Activated naive CD4-positive, alpha-beta T cell treated with Interleukin-2 at 50 U/mL for 16 hours (primary cell): Measurements from ENCODE around the gene MTHFSD.
"Not testable (repeated sequence)": the region's sequence is repeated elsewhere in the genome, so short reads cannot be mapped to it uniquely, and the experiment has no call there.

Experiments
- DNase-seq: peaks from one replicate; pipeline ENCODE4 v3.0.0-alpha.2; 2020

The MTHFSD gene, protein sequence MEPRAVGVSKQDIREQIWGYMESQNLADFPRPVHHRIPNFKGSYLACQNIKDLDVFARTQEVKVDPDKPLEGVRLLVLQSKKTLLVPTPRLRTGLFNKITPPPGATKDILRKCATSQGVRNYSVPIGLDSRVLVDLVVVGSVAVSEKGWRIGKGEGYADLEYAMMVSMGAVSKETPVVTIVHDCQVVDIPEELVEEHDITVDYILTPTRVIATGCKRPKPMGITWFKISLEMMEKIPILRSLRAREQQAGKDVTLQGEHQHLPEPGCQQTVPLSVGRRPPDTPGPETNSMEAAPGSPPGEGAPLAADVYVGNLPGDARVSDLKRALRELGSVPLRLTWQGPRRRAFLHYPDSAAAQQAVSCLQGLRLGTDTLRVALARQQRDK

DNA sequence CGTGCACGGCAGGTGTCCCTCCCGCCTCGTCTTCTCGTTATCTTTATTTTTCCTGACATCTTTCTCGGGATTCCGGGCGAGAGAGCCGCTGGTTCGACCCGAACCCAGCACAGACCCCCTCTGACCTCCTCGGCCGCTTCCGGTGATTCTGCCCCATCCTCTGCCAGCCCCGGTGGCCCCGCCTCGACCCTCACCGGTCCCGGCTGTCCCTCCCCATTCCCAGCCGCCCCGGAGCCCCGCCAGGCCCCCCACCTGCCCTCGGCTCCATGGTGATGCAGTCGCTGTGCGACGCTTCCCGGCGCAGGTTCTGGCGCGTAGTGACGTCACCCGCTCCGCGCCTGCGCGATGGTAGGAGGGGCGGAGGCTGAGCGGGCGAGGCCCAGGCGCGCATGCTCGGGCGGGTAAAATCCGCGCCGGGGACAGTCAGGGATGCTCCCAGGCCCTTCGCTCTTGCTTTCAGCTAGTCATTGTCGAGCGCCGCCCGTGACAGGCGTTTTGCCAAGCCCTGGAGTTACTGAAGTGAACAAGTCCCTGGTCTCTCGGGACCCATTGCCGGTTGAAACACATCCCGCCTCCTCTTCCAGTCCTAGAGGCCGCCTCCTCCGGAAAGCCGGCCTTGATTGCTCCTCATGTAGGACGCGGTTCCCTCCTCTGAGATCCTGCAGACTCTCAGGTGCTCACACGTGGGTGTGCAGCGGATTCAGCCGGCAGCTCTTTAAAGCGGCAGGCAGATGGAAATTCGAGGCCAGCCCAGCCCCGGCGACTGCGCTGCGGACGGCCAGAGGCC is at the start of gene MTHFSD:
Gene MTHFSD, minus strand, starts transcription at position 319 of the 787 bp plus-strand sequence. Its CDS starts 51 bp downstream, at position 268.
- DNase-seq = peak; percentile 96

DNA sequence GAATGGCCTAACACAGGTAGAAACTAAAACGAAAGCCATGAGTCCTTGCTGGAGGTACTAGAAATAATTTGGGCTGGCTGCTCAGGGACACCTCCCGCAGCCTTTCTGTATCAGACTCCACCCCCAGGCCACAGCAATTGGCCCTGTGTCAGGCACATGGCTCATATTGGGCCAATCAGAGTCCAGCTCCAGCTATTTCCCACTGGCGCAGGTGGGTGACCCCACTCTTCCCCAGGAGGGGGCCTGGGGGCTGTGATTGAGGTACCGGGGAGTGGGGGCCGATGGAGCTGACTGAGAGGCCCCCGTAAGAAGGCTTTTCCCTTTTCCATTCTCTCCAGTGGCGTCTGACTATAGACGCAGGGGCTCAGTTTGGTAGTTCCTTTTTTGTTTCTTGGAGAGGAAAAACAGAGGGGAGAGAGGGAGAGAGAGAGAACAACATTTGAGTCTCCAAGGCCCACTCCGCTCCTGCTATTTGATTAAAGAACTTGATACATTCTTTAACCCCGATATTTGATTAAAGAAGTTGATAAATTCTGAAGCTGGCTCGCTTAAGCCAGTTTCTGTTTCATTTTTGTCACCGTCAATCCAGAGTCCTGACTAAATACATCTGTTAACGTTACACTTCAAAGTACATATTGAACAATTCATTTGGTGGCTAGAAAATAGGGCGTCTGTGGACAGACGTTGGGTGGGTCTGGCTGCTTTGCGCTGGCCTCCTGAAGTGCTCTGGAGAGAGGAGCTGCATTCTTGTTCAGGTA is 49.6 kb upstream of the MTHFSD start:
- DNase-seq = peak; percentile 43

DNA sequence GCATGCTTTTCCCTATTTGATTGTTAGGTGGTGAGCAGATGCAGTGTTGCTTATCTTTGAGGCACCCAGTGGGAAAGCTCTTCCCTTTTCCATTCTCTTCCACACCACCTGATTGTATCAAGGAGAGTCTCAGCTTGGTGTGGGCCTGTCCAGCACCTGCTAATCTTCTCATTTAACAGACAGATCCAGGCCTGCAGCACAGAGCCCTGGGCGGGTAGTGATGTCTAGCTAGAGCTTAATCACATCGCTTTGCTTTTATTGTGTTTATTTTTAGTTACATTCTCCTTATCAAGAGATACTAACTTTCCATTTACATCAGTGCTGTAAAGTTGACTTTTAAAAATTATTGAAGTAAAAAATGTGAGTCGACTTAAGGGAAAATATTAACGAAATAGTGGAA is 47.5 kb upstream of the MTHFSD start:
- DNase-seq = no peak

DNA sequence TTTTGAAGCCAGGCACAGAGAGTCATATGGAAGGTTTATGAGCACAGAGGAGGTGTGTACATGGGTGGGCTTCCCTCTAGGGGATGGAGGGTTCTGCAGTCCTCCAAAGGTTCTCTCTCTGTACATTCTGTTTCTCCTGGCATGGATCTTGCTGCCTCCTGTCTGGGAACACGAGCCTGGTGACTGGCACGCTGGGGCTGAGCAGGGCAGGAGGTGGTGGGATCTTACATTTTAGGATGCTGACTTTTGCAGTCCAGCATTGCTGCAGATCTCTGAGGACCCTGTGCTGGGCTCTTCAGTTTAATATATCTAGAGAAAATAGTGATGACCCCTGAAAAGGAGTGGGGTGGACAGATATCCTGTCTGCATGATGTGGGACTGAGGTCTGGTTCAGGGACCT is 46.3 kb upstream of the MTHFSD start:
- no peak for DNase-seq

DNA sequence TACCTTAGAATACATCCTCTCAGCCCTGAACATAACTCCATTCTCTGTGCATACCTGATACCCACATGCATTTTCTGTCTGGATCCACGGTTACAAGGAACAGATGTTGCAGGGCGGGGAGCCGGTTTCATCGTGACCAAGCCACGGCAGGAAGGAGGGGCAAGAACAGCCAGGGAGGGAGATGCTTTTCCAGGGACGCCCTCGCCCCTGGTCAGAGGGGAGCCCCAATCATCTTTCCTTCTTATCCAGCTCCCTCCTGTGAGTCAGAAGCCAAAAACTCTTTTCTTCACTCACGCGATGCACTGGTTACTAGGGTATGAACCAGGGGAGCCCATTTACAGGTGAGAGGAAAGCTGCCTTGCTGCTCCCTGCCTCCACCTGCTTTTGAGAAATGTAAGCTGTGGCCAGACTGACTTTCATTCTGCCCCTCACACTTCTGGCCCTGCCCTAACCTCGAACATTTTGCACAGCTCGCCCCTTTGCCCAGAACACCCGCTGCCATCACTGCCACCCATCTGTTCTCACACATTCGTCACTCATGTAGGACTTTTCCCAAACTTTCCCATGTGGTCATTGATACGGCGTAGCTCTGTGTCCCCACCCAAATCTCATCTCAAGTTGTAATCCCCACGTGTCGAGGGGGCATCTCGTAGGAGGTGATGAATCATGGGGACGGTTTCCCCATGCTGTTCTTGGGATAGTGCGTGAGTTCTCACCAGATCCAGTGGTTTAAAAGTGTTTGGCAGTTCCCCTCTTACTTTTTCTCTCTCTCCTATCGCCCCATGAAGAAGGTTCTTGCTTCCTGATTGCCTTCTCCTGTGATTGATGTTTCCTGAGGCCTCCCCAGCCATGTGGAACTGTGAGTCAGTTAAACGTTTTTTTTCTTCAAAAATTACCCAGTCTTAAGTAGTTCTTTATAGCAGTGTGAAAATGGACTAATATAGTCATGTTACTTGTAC is 43.9 kb upstream of the MTHFSD start:
- no peak for DNase-seq

DNA sequence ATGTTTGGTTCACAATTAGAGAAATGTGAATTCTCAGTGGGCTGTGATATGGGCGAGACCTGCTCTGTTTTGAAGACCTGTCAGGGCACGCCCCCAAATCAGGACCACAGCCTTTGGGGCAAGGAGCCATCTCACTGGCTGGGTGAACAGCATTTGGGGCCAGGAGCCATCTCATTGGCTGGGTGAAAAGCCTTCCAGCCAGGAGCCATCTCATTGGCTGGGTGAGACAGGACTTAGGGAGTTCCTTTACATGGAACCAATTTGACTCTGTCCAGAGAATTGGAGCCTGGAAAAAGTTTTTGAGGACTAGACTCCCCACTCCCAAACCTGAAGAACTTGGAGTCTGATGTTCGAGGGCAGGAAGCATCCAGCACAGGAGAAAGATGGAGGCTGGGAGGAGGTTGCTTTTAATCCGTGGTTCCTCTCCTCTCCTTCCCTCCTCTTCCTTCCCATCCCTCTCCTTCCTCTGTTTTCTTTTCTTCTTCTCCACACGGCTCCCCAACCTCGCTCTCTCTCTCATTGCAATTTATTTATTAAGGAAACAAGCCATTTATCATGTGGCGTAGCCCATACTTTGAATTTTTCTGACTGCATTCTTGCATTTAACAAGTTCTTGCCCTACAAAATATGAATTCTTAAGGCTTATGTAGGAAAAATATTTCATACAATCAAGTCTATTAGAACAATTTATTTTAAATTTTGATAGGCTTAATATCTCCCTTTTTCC is 43.0 kb upstream of the MTHFSD start:
- DNase-seq = no peak

DNA sequence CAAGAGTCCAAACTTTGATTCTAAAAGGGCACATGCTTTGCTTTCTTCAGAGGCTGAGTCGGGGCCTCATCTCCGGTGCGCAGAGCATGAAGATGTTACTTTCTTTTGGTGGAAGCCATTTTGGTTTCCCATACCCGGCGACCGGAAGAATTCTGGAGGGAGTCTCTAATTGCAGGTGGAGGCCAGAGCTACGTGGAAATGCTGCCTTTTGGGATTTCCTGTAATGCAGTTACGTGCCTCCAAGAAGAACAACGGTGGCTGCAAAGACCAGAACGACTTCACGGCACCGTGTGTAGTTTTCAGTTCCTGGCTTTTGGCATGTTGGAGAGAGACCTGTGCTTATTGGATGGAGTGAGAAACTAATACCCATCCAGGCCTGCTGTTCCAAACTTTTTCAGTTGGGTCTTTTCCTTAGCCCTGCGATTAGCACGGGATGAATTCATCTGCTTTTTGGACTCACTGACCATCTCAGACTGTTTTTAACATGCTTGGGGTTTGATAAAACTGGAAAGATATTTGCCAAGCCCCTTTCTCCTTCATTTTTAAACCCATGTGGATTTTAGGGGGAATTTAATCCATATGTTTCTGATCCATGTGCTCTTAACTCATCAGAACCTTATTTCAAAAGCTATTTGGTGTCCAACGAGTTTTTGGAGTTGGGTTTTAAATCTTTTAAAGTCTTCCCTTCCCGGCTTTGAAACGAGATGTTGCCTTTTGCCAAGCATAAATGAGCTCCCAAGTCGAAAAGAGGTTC is 42.3 kb upstream of the MTHFSD start:
- DNase-seq = no peak

DNA sequence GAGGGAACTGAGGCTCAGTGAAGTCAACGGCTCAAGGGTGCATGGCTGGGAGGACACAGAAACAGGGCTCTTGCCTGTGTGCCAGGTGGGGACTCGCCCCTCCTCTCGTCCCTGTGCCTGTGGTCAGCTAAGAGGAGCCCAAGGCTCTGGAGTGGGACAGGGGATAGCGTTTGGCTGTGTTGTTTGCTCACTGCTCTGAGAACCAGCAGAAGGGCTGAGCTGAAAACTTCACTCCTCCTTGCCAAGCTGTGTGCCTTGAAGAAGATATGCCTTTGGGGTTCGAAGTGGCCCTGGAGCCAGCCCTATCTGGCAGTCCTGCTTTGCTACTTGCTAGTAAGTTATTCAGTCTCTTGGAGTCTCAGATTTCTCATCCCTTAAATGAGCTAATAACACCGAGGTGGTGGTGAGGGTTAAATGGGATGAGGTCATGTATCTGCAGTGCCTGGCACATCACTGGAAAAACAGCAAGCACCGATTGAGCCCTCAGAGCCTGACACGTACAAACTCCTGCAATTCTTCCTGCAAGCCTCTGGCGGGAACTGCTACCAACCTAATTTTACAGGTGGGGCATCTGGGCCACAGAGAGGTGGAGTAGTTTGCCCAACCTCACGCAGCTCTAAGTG is 41.1 kb upstream of the MTHFSD start:
- DNase-seq = no peak

DNA sequence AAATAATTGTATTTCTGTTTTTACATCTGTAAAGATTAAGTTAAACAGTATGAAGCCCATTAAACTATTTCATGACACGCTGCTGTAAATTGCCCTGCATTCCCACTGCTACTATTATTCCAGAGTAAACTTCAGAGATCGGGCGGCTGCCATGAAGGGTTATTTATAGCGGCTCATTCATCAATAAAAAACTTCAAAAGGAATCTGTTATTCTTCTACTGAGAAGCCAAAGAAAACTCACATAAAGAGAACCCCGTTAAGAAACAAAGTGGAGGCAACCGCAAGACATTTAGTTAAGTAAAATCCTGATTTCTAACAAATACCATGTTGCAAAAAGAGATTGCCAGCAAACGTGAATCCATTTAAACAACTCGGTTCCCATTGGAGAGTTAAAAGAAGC is 39.7 kb upstream of the MTHFSD start:
- DNase-seq = no peak

DNA sequence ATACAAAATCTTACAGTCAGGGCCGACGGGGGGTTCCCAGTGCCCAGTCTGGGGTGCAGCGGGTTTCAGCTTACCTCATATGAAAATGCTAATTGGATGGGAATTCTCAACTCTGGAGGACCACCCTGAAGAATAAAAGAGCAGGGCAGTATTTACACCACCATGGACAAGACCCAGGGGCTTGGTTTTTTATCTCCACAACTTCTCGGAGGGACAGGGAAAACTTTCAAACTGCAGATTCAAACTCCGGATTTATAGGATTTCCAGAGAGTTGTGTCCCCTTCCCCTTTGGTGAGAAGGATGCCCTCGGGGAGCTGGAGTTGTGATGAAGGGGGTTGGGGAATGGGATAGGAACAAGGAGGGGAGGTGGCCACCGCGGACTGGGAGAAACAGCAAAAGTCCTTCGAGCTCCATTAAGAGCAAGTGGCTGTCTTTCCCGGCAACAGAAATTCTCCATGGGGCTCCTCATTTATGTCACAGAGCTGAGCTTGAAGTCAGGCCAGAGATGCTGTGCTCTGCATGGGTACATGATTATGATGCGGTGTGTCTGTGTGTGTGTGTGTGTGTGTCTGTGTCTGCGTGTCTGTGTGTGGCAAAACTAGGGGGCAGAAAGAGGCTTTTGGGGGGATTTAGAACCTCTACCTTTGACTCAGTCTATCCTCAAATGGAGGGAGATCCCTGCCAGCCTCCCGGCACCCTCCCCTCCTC is 39.0 kb upstream of the MTHFSD start:
- DNase-seq = no peak

DNA sequence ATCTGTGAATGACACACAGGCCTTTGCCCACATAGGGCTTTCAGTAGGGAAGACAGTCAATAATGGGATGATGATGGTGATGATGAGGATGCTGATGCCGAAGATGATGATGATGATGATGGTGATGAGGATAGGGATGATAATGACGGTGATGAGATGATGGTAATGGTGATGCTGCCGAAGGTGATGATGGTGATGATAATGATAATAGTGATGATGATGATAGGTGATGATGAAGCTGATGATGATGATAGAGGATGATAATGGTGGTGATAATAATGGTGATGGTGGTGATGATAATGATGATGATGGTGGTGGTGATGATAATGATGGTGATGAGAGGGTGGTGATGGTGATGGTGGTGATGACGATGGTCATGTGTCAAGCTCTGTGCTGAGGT is 36.2 kb upstream of the MTHFSD start:
- DNase-seq = no peak

DNA sequence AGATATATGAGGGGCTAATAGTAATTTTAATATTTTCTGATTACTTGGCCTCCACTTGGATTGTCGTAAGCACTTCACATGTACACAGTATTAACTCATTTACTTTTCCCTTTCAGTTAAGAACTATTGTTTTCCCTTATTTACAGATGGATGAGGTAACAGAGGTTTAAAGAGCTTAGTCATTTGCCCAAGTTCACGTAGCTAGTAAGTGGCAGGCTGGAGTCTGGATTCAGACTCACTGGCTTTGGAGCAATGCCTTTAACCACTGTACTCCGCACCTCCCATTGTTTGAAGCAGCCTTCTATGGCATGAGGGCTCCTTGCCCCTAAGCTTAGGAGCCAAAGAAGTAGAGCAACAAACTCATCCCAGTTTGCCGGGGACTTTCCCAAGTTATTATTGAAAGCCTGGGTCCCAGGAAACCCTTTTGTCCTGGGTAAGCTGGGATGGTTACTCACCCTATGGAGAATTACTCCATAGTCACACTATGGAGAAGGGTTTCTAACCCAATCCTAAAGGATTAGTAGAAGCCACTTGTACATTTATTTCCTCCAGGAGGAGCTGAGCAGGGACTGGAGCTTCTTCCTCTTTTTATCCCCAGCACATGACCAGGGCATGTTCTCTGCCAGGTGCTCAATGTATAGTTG is 35.6 kb upstream of the MTHFSD start:
- no peak for DNase-seq

DNA sequence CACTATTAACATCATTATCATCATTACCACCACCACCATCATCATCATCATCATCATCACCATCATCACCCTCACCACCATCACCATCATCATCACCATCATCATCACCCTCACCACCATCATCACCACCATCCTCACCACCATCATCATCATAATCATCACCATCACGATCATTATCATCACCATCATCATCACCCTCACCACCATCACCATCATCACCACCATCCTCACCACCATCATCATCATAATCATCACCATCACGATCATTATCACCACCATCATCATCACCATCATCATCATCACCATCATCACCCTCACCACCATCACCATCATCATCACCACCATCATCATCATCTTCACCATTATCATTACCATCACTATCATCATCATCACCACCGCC is 32.9 kb upstream of the MTHFSD start:
- not testable (repeated sequence) for DNase-seq

DNA sequence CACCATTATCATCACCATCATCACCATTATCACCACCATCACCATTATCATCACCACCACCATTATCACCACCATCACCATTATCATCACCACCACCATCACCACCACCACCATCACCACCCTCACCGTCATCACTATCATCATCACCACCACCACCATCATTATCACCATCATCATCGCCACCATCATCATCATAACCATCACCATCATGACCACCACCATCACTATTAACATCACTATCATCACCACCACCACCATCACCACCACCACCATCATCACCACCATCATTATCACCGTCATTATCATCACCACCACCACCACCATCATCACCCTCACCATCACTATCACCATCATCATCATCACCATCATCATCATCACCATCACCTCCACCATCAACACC is 32.5 kb upstream of the MTHFSD start:
- no peak for DNase-seq

DNA sequence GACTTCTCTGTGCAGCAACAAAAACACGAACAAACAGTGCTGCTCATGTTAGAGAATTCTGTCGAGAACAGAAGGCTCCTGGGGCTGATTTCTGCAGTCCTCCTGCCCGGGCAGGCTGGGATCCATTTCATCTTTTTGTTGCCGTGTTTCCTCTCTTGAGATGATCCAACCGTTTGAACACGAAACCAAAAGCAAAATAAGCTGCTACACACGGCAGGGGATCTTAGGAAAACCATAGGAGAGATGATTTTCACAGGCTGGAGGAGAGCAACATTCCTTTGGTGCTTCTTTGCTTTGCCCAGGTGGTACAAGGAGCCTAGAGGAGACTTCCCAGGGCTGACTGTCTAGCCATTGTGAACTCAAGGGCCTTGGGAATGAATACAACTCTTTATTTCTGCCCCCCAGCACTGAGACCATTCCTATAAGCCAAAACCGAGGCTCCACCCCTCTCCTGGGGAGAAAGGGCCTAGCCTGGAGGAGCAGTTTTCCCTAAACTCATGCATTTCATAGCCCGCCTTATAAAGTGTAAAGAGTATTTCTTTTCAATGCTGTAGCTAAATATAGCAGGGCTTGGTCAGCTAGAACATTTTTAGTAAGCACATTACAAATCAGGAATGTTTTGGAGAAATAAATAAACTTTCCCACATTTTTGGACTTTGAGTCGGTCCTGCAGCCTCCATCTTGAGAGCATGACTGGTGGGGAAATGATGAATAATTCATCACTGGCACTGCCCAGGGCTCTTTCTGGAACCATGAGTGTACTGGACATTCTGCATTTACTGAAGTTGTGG is 31.0 kb upstream of the MTHFSD start:
- DNase-seq = no peak

DNA sequence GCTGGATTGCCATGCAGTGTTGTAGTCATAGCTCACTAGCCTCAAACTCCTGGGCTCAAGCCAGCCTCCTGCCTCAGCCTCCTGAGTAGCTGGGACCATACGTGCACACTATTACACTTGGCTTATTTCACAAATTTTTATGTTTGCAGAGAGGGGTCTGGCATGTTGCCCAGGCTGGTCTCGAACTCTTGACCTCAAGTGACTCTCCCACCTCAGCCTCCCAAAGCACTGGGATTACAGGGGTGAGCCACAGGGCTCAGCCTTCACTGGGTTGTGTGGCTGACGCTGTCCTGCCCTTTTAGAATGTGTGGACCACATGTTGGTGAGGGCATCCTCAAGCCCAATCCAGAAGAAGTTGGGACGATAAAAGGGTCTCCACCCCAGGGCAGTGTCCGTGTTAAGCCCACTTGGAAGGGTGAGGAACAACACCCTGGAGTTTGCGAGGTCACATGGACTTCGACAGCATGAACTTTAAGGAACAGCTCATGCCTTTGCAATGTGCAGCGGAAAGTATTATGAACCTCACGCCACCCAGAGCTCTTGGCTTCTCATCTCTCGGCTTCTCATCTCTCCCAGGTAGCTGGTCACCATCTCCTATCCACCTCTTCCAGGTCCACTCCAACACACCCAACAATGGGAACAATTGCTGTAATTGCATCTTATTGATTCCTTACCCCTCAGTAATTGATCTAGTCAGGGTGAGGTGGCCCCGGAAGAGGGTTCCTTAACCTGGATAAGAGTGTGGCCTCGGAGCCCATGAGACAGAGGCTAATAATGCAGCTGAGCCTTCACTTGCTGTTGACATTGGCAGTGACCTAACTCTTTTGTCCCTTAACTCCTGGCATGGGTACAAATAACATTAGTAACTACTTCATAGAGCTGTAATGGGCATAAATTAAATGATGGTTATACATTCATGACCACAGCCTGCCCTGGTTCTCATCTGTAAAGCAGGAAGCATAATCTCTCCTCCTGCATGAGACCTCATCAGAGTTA is 30.0 kb upstream of the MTHFSD start:
- no peak for DNase-seq

DNA sequence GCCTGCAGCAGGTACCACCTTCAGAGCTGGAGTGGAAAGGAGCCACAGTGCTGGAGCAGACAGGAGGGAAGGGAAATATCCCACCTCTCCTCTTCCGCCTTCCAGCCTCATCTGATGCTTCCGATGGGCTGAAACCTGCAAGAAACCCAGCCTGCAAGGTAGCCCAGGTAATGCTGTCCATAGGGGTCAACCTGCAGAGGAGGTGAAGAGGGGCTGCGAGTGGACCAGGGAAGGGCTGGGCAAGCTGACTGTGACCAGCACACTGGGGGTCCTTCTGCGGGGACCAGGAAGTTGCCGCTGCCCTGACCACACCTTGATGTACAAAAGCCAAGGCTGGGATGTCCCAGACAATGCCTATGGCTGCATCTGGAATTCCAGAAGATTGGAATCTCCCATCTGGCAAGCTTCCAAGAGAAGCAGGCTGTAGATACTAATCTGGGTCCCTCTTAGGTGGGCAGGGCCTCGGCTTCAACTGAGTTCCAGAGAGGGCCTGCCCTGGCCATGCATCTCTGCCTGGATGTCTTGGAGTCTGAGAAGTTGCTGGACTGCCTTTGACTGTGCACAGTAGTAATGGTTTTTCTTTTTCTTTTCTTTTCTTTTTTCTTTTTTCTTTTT is 29.1 kb upstream of the MTHFSD start:
- no peak for DNase-seq
